KOPT-K1 (cell line): ENCODE results near the gene UBAC1.

Source experiments
- H3K27ac ChIP-seq: fragments of 200-600 bp; sonication (generic); 2 replicates; pipeline ENCODE4 v1.5.1; 2016; ENCODE audit warnings: antibody characterized with exemption, mild to moderate bottlenecking, low read depth, low read length; ENCODE audit not compliant: poor library complexity, severe bottlenecking
- H3K36me3 ChIP-seq: fragments of 200-600 bp; sonication (generic); 2 replicates; pipeline ENCODE4 v1.5.1; 2017; ENCODE audit warnings: antibody characterized with exemption, mild to moderate bottlenecking, low read length, moderate library complexity; ENCODE audit not compliant: insufficient read depth
- H3K9me3 ChIP-seq: fragments of 200-600 bp; sonication (generic); 2 replicates; pipeline ENCODE4 v1.5.1; 2017; ENCODE audit warnings: antibody characterized with exemption, low read length, mild to moderate bottlenecking; ENCODE audit not compliant: insufficient read depth, poor library complexity, severe bottlenecking

Gene UBAC1

DNA sequence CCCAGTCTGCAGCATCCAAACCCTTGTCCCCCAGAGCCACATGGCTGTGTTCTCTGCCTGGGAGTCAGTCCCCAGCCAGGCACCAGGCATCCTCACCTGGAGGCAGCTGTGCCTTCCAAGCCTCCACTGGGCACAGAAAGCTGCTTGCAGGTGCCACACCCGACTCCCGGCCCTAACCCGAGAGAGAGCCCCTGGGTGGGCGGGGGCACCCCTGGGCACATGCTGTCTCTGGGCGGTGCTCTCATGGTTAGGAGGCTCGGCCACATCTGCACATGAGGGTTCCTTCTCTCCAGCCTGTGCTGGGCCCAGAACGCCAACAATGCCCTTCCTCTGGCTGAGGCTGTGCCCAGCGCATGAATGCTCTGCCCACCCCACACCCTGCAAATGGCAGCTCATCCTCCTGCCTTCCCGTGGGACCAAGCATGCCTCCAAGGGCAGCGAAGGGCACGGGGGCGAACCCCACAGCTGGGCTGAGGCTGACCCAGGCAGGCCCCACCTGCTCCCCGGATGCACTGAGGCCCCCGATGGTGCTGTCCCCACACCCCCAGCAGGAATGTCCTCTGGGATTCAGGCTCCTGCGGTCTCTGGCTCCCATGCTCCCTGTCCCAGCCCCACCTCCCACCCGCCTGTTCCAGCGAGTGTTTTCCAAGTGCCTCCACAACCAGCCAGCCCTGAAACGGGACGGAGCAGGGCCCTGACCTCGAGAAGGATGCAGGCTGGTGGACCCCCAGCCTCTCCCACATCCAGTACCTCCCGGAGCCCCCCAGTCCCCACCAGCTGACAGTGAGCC lies 31.3 kb downstream of the UBAC1 start:
- Histone ChIP-seq H3K9me3 (no peaks in the 10 kb centered on the region), H3K27ac (no peak overlapping the region), H3K36me3 (peaks cover 28% of the 10 kb centered on the region)

DNA sequence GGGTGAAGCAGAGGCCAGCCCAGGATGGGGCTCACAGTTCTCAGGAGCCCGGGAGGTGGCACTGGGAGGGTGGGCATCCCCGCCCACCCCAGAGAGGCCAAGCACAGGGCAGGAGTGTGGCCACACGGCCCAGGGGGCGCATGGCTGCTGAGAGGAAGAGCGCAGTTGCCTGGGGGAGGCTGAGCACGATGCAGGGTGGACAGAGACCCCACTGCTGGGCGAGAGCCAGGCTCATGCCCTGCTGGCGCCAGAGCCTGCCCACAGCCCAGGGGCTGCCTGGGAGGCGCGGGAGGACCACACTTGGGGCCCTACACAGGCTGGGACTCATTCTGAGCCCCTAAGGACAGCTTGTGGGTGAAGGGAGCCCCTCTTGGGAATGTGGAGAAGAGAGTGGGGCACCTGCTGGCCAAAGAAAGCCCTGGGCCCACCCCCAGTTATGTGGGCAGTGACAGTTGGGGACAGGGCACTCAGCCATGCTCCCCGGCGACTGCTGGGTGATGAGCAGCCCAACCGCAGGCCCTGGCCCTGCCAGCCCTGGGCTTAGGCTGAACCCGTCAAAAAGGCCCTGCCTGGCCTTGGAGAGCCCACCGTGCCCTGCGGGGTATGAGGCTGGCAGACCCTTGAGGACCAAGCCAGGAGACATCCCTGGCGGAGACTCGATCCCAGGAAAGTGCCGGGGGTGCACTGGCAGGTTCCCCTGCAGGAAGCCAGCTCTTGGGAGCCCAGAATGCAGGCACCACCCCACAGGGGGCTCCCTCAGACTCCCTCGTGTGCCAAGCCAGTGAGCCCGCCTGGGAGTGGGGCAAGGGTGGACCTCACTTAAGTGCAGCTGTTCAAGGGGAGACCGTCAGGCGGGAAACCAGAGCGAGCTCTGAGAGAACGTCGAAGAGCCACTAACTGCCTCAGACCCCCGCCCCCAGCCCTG lies 32.2 kb downstream of the UBAC1 start:
- no peaks in the 10 kb centered on the region for H3K9me3 ChIP-seq
- no peak overlapping the region for H3K27ac ChIP-seq
- H3K36me3 ChIP-seq, result peaks cover 23% of the 10 kb centered on the region

DNA sequence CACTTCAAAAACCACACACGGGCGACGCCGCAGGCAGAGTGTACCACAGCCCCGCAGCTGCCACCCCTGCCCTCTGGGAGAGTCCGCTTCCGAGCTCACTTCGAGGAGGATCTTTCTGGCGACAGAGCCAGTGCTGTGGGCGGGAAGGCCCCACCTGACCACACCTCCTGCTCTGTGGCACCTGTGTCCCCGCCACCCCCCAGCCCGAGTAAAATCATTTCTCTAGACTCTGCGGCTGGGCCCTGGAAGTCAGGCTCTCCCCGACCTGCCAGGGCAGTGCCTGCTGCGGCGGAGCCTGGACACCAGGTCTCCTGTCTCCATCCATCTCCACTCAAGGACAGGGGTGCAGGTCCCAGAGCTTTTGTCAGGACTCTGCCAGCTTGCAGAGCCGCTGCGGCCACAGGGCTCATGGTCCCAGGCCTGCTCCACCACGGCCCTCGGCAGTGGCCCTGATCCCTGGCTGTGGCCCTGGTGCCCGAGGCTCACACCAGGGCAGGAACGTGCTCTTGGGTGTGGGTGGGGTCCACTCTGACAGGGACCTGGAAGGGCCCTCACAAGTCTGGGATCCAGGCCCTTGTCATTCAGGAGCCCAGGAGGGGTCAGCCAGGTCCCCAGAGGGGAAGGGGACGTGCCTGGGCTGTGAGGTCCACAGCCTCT lies 33.0 kb downstream of the UBAC1 start:
- Histone ChIP-seq H3K36me3 (peaks cover 15% of the 10 kb centered on the region), H3K9me3 (no peaks in the 10 kb centered on the region), H3K27ac (no peak overlapping the region)

DNA sequence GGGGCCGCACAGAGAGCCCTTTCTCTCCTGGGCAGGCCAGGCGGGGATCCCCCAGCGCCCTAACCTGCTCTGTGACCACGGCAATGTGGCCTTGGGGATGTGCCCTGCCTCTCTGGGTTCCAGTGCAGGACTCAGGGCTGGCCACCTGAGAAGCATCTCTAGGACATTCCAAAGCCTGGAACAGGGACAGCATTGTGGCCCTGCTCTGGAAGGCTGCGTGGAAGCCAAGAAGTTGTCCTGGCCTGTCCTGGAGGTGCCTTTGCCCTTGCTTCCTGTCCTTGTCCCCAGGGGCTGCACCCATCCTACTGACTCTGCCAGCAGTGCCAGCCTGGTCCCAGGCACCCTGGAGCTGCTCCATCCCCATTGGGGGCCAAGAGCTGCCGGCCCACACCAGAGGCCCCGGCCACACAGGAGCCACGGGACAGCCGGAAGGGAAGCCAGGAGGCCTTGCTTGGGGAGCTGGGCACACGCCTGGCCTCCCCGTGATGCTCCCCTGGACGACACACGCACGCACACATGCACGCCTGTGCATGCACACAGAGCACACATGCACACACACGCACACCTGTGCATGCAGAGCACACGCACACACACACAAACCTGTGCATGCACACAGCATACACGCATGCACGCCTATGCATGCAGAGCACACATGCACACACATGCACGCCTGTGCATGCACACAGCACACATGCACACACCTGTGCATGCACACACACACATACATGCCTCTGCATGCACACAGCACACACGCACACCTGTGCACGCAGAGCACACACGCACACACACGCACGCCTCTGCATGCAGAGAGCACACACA lies 33.8 kb downstream of the UBAC1 start:
- H3K27ac ChIP-seq, result no peak overlapping the region
- H3K9me3 ChIP-seq, result no peaks in the 10 kb centered on the region
- H3K36me3 ChIP-seq, result peaks cover 7% of the 10 kb centered on the region

DNA sequence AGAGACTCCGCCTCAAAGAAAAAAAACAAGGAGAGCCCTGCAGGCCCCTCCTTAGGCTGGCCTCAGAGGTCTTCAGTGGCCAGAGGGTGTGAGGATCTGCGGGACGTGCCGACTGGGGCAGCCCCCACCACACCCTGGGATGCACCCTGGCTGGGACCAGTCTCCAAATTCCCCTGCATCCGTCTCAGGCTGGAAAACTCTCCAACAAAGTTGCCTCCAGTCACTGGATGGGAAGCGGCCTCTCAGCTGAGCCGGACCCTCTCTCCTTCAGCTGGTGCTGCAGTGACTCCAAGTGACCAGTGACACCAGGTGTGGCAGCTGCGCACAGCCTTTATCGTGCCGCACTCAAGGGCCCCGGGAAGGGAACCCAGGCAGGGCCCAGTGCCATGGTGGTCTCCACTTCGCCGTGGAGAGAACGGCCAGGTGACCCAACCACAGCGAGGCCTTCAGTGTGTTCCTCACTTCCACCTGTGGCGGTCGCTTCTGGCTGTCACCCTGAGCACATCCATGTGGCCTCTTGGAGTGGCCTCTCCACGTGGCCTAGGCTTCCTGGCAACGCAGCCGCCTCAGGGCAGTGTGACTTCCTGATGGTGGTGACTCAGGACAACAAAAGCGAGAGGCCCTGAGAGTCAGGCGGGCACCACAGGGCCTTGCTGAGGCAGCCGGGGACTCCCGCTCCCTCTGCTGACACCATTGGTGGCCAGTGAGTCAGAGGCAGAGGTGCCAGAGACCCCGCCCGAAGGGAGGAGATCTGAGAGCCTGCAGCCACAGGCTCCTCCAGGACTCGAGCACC lies 34.6 kb downstream of the UBAC1 start:
- Histone ChIP-seq H3K36me3 (peaks cover 5% of the 10 kb centered on the region; the same call in 1 of the 2 replicates), H3K9me3 (no peaks in the 10 kb centered on the region), H3K27ac (no peak overlapping the region)

DNA sequence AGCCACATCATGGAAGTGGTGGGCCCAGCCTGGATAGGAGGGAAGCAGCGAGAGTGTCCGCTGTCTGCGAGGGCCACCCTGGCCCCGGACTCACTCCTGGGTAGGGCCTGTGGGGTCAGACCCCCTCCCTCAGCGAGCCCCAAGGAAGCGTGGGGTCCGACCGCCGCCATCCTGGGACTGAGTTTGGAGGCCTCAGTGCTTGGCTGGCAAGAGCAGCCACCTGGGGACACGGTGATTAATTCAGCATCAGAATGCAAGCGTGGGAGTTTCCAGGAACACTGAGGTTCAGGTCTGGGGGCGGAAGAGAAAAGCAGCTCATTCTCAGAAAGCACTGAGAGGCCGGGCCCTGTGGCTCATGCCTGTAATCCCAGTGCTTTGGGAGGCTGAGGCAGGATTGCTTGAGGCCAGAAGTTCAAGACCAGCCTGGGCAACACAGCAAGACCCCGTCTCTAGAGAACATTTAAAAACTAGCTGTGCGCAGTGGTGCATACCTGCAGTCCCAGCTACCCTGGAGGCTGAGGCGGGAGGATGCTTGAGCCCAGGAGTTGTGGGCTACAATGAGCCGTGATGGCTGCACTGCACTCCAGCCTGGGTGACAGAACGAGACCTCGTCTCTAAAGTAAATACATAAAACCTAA lies 35.6 kb downstream of the UBAC1 start:
- Histone ChIP-seq H3K9me3 (no peaks in the 10 kb centered on the region), H3K27ac (no peak overlapping the region), H3K36me3 (no peaks in the 10 kb centered on the region; the same call in 1 of the 2 replicates)

DNA sequence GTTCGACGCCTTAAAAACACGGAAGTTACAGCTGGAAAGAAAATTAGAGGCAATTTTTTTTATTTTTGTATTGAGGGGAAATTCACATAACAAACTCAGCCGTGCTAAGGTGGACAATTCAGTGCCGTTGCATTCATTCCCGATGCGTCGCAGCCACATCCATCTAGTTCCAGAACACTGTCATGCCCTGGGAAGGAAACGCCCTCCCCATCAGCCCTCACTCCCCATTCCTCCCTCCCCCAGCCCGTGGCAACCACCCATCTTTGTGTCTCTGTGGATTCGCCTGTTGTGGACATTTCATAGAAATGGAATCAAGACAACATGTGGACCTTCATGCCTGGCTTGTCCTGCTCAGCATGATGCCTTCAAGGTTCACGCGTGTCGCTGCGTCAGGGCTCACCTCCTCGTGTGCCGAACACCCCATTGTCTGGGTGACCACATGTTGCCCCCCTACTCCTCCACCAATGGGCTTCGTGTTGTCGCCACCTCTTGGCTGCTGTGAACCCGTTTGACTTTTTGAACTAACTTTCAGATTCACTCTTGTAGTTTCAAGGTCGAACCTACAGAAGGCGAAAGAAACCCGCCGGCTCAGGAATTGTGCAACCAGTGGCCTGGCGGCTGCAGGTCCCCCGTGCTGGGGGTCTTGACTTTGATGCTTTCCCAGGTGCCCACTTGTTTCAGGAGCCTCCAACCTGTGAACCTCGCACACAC lies 36.4 kb downstream of the UBAC1 start:
- H3K9me3 ChIP-seq, result no peaks in the 10 kb centered on the region
- no peaks in the 10 kb centered on the region for H3K36me3 ChIP-seq
- H3K27ac ChIP-seq, result no peak overlapping the region

DNA sequence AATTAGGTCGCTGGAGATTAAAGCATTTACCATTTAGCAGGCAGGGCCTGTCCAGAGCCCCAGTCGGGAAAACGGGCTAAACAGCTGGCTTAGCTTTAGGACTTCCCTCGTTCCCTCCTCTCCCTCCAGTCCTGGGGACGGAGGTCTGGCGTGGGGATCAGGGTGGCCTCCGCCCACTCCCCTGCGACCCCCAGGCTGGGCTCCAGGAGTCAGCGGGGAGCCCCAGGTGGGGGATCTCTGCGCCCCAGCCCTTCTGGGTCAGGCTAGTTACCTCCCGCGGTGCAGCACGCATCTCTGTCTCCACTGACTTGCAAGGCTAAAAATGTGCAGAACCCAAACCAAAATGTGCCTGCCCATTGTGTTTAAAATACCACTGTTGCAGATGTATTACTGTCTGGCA lies 37.7 kb downstream of the UBAC1 start:
- no peaks in the 10 kb centered on the region for H3K36me3 ChIP-seq
- H3K27ac ChIP-seq, result no peak overlapping the region

DNA sequence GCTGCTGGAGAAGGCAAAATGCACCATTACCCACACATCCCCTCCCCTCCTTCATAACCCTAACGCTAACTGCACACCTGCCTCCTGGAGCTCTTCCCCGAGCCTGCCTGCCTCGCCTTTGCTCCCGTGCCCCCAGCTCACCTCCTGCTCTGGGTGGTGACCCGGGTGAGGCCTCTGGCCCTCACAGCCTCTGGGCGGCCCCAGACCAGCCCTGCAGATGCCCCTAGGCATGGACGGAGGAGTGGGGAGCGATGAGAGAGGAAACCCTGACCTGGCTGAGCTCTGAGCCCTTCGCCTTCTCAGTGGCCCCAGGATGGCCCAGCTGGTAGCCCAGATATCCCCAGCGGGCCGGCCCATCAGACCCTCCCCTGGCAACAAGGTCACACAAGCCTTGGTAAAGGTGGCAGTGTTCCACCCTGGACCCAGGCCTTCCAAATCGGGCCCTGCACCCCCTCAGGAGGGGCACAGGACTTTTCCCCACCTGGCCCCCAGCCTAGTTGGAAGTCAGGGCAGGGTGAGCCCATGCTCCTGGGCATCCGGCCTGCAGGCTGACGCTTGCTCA lies 39.3 kb downstream of the UBAC1 start:
- H3K27ac ChIP-seq, result no peak overlapping the region
- peaks cover 2% of the 10 kb centered on the region; the same call in 1 of the 2 replicates for H3K36me3 ChIP-seq

More for the DNA sequence above, 37.7 kb downstream of the UBAC1 start:
- peaks cover 11% of the 10 kb centered on the region for H3K9me3 ChIP-seq

DNA sequence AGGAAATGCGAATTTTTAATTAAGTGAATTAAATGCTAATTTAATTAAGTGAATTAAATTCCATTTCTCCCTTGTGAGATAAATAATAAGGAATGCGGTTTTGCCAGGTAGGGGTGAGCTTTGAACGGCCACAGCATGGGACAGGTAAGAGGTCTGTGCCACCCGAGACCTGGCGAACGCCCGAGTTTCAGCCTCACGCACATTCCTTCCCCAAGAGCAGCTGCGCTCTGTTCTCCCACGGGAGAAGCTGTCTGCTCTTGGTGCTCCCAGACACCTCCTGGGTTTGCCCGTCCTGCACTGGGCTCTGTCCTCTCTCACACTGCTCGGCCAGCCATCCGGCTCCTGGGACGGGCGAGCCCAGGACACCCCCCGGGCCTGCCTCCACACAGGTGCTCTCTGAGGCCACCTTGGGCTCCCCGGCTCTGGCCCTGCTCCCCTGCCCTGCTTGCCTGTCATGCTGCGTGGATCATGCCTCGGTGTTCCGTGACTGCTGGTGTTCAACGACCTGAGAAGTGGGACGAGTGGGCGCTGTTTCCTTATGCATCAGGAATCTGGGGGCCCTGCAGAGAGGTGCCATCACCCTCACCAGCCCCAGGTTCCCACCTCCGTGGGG lies 40.1 kb downstream of the UBAC1 start:
- peaks cover 9% of the 10 kb centered on the region for H3K36me3 ChIP-seq
- H3K9me3 ChIP-seq, result peaks cover 34% of the 10 kb centered on the region
- no peak overlapping the region for H3K27ac ChIP-seq

More for the DNA sequence above, 39.3 kb downstream of the UBAC1 start:
- H3K9me3 ChIP-seq, result peaks cover 26% of the 10 kb centered on the region

DNA sequence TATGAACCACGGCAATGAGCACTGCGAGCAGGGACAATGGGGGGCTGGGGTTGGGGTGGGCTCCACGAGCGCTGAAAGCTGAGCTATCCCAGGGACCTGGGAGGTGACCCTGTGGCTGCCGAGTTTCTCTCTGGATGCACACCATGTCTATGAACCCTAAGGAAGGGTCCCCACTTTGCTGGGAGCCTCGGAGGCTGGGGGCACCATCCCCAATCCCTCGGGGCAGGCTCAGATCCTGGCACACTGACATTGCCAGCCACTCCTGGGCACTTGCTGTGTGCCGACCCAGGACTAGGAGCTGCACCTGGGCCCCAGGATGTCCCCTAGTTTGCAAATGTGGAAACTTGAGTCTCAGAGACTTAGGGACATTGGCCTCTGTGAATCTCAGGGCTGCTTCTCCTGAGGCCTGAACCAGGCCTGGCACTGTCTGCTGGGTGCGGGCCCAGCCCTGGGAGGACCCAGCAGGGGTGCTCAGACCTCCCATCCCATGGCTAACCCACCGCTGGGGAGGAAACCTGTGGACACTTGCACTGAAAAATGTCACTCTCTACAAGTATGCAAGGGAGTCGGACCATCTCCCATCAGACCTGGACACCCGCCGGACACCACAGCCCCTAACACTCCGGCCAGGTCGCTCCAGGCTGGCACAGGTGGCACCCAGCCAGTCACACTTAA lies 40.8 kb downstream of the UBAC1 start:
- peaks cover 40% of the 10 kb centered on the region for H3K9me3 ChIP-seq
- H3K27ac ChIP-seq, result no peak overlapping the region
- H3K36me3 ChIP-seq, result peaks cover 16% of the 10 kb centered on the region

DNA sequence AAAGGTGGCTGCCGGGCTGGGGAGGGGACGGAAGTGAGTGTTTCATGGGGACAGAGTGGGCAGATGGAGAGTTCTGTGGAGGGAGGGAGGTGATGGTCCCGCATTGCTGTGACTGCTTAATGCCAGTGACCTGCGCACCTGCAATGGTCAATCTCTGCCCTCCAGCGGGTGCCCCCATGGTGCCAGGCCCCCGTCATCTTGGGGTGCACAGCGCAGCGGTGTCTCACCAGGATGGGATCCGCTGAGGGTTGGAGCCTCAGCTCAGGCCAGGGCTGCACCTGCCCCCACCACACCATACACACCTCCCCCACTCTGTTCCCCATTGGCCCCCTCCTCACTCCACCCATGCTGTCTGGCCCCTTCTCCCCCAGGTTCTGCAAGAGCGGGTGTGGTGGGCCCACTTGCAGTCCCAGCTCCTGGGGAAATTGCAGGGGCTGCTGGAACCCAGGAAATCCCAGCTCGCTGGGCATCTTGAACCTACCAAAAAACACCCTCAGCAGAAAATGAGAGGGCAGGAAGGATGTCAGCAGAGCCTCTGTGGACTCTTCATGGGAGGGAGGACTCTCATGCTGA lies 41.8 kb downstream of the UBAC1 start:
- Histone ChIP-seq H3K9me3 (peaks cover 50% of the 10 kb centered on the region), H3K36me3 (peaks cover 26% of the 10 kb centered on the region), H3K27ac (no peak overlapping the region)
